WI38 (cell line): ENCODE results near the gene JUNB.
"Not testable (repeated sequence)": the region's sequence is repeated elsewhere in the genome, so short reads cannot be mapped to it uniquely, and the experiment has no call there.

Source experiments
- H3K4me3 ChIP-seq: 2 replicates; pipeline ENCODE4 v1.5.1; 2011; ENCODE audit warnings: low read depth, mild to moderate bottlenecking, control low read depth, low read length
- TF ChIP-seq, protein P1 (sequence below): IDR thresholded peaks from 2 replicates; pipeline ENCODE4 v1.5.1; 2012; ENCODE audit warnings: low read depth, mild to moderate bottlenecking, control low read depth, low read length

Gene JUNB

DNA sequence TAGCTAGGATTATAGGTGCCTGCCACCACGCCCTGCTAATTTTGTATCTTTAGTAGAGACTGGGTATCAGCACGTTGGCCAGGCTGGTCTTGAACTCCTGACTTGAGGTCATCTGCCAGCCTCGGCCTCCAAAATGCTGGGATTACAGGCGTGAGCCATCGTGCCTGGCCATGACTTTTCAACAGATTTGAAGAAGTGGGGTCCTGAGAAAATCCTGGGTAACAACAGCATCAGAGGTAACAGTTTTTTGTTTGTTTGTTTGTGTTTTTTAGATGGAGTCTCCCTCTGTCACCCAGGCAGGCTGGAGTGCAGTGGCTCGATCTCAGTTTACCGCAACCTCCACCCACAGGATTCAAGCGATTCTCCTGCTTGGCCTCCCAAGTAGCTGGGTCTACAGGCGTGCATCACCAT, 3.7 kb downstream of the JUNB start:
- TF ChIP-seq, protein P1, sequence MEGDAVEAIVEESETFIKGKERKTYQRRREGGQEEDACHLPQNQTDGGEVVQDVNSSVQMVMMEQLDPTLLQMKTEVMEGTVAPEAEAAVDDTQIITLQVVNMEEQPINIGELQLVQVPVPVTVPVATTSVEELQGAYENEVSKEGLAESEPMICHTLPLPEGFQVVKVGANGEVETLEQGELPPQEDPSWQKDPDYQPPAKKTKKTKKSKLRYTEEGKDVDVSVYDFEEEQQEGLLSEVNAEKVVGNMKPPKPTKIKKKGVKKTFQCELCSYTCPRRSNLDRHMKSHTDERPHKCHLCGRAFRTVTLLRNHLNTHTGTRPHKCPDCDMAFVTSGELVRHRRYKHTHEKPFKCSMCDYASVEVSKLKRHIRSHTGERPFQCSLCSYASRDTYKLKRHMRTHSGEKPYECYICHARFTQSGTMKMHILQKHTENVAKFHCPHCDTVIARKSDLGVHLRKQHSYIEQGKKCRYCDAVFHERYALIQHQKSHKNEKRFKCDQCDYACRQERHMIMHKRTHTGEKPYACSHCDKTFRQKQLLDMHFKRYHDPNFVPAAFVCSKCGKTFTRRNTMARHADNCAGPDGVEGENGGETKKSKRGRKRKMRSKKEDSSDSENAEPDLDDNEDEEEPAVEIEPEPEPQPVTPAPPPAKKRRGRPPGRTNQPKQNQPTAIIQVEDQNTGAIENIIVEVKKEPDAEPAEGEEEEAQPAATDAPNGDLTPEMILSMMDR = no peak
- H3K4me3 ChIP-seq = no peak overlapping the region

DNA sequence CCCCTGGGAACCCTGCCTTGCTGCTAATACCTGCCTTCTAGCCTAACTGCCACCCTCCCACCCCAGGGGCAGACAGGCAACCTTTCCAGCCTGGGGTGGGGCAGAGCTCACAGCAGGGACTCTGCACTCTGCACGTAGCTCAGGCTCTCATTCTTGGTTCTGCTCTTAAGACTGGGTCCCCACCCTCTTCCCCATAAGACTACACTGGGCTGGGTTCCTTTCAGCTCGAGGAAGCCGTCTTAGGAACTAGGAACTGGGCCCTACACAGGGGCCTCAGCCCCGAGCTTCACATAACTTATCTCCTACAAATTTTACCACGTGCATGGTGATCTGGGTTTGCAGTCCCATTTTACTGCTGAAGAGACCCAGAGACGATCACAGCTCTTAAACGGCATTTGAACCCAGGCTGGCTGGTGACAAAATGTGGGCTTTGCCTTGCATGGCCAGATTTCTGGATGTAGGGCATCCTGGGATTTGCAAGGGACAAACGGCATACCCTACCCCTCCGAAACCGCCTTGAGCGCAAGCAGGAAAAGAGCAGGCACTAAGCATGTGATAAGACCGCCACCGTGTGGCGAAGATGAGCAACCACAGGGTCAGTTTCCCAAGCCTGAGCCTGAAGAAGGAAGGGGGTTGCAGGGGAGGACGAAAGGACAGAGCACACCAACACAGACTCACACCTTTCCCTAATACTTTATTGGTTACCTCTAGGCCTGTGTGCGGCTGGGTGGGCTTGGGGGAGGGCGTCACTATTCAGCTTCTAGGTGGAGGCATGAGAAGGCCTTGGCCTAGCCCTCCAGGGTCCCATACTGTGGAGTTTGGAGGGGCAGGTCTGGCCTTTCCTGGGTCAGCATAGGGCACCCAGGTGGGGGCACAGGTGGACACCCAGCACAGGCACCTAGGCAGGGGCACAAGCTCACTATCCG, 5.1 kb downstream of the JUNB start:
- TF ChIP-seq, protein P1 = peak; percentile 96
- no peak overlapping the region for H3K4me3 ChIP-seq

DNA sequence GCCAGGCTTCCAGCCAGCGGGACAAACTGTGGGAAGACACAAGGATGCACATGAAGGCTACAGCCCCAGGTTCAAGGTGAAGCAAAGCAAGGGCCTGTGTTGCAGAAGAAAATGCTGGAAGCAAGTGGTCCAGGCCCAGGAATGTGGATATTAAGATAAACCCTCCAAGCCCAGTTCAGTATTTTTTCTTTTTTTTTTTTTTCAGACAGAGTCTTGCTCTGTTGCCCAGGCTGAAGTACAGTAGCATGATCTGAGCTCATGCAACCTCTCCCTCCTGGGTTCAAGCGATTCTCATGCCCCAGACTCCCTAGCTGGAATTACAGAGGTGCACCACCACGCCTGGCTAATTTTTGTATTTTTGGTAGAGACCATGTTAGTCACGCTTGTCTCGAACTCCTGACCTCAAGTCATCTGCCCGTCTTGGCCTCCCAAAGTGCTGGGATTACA, 5.9 kb downstream of the JUNB start:
- TF ChIP-seq, protein P1 = no peak
- H3K4me3 ChIP-seq = no peak overlapping the region

DNA sequence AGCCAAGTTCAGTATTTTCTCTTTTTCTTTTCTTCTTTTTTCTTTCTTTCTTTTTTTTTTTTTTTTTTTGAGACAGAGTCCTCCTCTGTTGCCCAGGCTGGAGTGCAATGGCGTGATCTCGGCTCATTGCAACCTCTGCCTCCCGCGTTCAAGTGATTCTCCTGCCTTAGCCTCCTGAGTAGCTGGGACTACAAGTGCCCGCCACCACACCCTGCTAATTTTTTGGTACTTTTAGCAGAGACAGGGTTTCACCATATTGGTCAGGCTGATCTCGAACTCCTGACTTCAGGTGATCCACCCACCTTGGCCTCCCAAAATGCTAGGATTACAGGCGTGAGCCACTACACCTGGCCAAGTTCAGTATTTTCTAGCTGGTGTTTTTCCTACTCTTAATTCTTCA, 6.3 kb downstream of the JUNB start:
- H3K4me3 ChIP-seq = not testable (repeated sequence)

DNA sequence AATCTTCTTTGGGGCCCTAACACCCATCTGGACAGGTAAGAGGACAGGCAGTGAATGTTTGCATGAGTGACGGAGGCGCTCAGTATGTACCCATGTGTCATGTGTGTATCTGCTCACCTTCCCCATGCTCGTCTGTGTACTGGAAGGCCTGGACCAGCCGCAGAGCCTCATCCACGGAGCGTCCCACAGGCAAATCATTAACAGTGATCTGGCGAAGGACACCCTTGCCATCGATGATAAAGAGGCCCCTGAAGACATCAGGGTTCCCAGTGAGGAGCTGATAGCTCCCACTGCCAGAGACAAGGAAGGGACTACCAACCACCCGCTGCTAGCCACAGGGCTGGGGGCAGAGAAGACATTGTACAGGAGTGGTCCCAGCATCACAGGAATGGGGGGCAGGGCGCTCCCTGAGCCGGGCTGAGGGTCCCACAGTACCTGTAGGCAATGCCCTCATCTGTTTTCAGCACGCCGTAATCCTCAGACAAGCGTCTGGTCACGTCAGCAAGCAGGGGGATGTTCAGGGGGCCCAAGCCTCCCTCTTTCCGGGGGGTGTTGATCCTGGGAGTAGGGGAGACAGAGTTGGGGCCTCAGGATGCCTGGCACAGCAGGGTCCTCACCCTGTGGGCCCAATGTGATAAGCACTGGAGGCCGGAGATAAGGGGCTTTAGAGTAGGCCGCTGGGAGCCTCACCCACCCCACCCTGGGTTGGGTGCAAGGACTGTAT, 8.6 kb downstream of the JUNB start:
- TF ChIP-seq, protein P1 = no peak
- H3K4me3 ChIP-seq = no peak overlapping the region

DNA sequence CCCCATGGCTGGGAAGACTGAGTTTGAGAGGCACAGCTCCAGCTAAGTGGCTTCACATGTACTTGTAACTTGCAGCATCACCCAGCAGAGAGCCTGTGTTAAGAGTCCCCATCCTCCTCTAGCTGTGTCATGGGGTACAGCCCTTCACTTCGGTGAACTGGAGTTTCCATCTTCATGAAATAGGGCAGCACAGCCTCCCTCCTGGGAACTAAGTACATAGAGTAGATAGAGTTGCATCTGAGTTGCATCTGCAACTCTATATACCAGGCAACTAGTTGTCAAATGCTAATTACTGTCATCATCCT, 9.1 kb downstream of the JUNB start:
- H3K4me3 ChIP-seq = peak overlapping the region; percentile 81
- TF ChIP-seq, protein P1 = no peak

DNA sequence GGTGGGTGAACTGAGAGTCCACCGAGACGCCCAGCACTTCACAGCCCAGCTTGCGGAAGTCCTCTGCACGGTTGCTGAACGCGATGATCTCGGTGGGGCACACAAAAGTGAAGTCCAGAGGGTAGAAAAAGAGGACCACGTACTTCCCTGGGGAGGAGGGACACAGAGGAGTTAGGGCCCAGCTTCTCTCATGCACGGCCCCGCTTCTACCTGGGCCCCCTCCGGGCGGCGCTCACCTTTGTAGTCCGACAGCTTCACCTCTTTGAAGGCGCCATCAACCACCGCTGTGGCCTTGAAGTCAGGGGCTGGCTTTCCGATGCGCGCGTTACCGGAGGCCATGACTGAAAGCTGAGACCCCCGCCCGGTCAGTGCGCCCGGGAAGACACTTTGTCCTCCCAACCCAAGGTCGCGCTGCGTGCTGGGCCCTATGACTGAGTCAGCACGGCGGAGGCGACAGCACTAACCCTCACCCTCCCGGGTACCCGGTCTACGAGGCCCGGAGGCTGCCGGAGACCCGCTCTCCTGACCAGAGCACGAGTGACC, 9.7 kb downstream of the JUNB start:
- peak overlapping the region; percentile 81 for H3K4me3 ChIP-seq
- TF ChIP-seq, protein P1 = no peak
